Stomach (tissue), 4 donors: ENCODE data around the gene MIF4GD.

ENCODE experiments used
- POLR2A ChIP-seq, 4 donors: fragments of 450-650 bp; IDR thresholded peaks; one replicate each; pipeline ENCODE4 v1.6.1; 2016; ENCODE audit warnings: antibody characterized with exemption in 4 of 4, control low read depth in 2 of 4, mild to moderate bottlenecking in 1 of 4, moderate library complexity in 1 of 4
- POLR2AphosphoS5 ChIP-seq, 3 donors: sonication (generic); formaldehyde crosslinking; IDR thresholded peaks; one replicate each; pipeline ENCODE4 v1.6.1; 2016; ENCODE audit warnings: antibody characterized with exemption in 3 of 3
- TF ChIP-seq, protein P1 (sequence below), 7 experiments: fragments of 450-650 bp in 4 of 7; fragments of 200-600 bp in 3 of 7; sonication (generic) in 3 of 7; IDR thresholded peaks; one replicate each; pipeline ENCODE4 v1.5.1; 2016 to 2019; ENCODE audit warnings: antibody characterized with exemption in 7 of 7, control low read depth in 2 of 7, mild to moderate bottlenecking in 1 of 7

DNA sequence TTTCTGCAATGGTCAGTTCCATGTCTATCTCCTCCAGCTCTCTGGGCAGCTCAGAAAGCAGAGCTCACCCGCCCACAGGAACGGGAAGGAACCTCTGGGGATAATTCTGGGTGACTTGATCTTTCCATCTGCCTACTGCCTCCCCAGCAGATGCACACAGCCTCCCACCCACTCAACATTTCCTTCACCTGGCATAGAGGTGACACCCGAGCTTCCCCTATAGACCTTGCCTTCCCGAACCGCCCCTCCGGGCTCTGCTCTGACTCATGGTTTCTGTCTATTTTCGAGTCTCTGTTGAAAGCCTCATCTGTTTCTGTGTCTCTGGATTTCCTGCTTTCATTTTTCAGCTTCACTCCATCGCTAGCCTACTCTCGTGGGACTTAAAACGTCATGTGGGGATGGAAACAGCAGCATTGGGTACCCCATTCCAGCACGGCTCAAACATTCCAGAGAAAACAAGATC, 21.0 kb downstream of the MIF4GD start:
- TF ChIP-seq, protein P1, sequence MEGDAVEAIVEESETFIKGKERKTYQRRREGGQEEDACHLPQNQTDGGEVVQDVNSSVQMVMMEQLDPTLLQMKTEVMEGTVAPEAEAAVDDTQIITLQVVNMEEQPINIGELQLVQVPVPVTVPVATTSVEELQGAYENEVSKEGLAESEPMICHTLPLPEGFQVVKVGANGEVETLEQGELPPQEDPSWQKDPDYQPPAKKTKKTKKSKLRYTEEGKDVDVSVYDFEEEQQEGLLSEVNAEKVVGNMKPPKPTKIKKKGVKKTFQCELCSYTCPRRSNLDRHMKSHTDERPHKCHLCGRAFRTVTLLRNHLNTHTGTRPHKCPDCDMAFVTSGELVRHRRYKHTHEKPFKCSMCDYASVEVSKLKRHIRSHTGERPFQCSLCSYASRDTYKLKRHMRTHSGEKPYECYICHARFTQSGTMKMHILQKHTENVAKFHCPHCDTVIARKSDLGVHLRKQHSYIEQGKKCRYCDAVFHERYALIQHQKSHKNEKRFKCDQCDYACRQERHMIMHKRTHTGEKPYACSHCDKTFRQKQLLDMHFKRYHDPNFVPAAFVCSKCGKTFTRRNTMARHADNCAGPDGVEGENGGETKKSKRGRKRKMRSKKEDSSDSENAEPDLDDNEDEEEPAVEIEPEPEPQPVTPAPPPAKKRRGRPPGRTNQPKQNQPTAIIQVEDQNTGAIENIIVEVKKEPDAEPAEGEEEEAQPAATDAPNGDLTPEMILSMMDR (IDR thresholded peaks at IDR 0.05): no peak
- no peak for TF ChIP-seq POLR2A (IDR thresholded peaks at IDR 0.05)
- no peak for TF ChIP-seq POLR2AphosphoS5 (IDR thresholded peaks at IDR 0.05)
